HFFc6 (cell line): Measurements from ENCODE around the gene LKAAEAR1. TPM values are rescaled to one million over a fixed set of nuclear protein-coding genes. Genes with fewer than 3 reads are reported as not detected.
"Not testable (repeated sequence)": the region's sequence is repeated elsewhere in the genome, so short reads cannot be mapped to it uniquely, and the experiment has no call there.

Experiments
- DNase-seq: peaks from one replicate; pipeline ENCODE4 v3.0.0-alpha.2; 2018
- H3K27ac Mint-ChIP-seq: 2 replicates; pipeline ENCODE4 v1.8.0; 2020; ENCODE audit warnings: mild to moderate bottlenecking, mixed read lengths
- H3K27me3 Mint-ChIP-seq: 2 replicates; pipeline ENCODE4 v1.8.0; 2021; ENCODE audit warnings: mild to moderate bottlenecking, moderate library complexity, mixed read lengths; ENCODE audit not compliant: insufficient read depth
- H3K36me3 Mint-ChIP-seq: 2 replicates; pipeline ENCODE4 v1.8.0; 2021; ENCODE audit warnings: low read depth, mixed read lengths
- H3K4me1 Mint-ChIP-seq: 2 replicates; pipeline ENCODE4 v1.8.0; 2020; ENCODE audit warnings: low read depth, mixed read lengths
- H3K4me3 Mint-ChIP-seq: 2 replicates; pipeline ENCODE4 v1.8.0; 2020; ENCODE audit warnings: mild to moderate bottlenecking, moderate library complexity, mixed read lengths
- H3K9me3 Mint-ChIP-seq: 2 replicates; pipeline ENCODE4 v1.8.0; 2020; ENCODE audit warnings: mild to moderate bottlenecking, mixed read lengths
- CTCF ChIP-seq: fragments of 200-600 bp; sonication (generic); IDR thresholded peaks from 2 replicates; pipeline ENCODE4 v1.5.0; 2021; ENCODE audit warnings: antibody characterized with exemption, mild to moderate bottlenecking
- total RNA-seq, 6 experiments: library from RNA; stranded (reverse); fragmentation: NEBNext Ultra II Directional; extraction: Animal tissue kit (Norgen Biotek cat#: 25700); gene quantifications; 2 replicates in 1 of 6; 3 replicates in 5 of 6; pipeline ENCODE4 v1.2.3, GENCODE V29; 2021

LKAAEAR1 gene
- total RNA-seq, 6 experiments from 2014 or later = not detected

GRCh38 chr20:64121586-64121985 lies 37.4 kb upstream of the LKAAEAR1 start:
- Mint-ChIP-seq H3K36me3 (no peaks in the 10 kb centered on the region), H3K4me1 (0 out of 2 replicates have a peak, but pooled peaks cover 5% of the 10 kb centered on the region), H3K9me3 (no peaks in the 10 kb centered on the region), H3K4me3 (no peak overlapping the region), H3K27ac (no peak overlapping the region), H3K27me3 (peaks cover 34% of the 10 kb centered on the region)
- no peak for TF ChIP-seq CTCF
- no peak for DNase-seq

GRCh38 chr20:64119681-64120341 lies 35.6 kb upstream of the LKAAEAR1 start:
- Mint-ChIP-seq H3K9me3 (no peaks in the 10 kb centered on the region), H3K4me3 (peak overlapping the region; percentile 47; the same call in 1 of the 2 replicates), H3K27ac (no peak overlapping the region), H3K36me3 (no peaks in the 10 kb centered on the region), H3K4me1 (0 out of 2 replicates have a peak, but pooled peaks cover 5% of the 10 kb centered on the region), H3K27me3 (peaks cover 38% of the 10 kb centered on the region)
- no peak for TF ChIP-seq CTCF
- DNase-seq = no peak

GRCh38 chr20:64119301-64119680 lies 35.1 kb upstream of the LKAAEAR1 start:
- H3K9me3 Mint-ChIP-seq = no peaks in the 10 kb centered on the region
- DNase-seq = no peak
- no peaks in the 10 kb centered on the region for H3K36me3 Mint-ChIP-seq

GRCh38 chr20:64117432-64117777 lies 33.2 kb upstream of the LKAAEAR1 start:
- not testable (repeated sequence) for DNase-seq, H3K4me1 Mint-ChIP-seq, H3K4me3 Mint-ChIP-seq, H3K36me3 Mint-ChIP-seq, H3K9me3 Mint-ChIP-seq, H3K27ac Mint-ChIP-seq
- peaks cover 25% of the 10 kb centered on the region for H3K27me3 Mint-ChIP-seq

More at GRCh38 chr20:64119301-64119680, 35.1 kb upstream of the LKAAEAR1 start:
- no peak for TF ChIP-seq CTCF
- H3K27ac Mint-ChIP-seq = no peak overlapping the region
- H3K4me3 Mint-ChIP-seq = no peak overlapping the region
- H3K4me1 Mint-ChIP-seq = 0 out of 2 replicates have a peak, but pooled peaks cover 5% of the 10 kb centered on the region
- peaks cover 37% of the 10 kb centered on the region for H3K27me3 Mint-ChIP-seq

GRCh38 chr20:64116541-64117431 lies 32.6 kb upstream of the LKAAEAR1 start:
- no peak for DNase-seq
- Mint-ChIP-seq H3K27ac (no peak overlapping the region), H3K36me3 (no peaks in the 10 kb centered on the region), H3K4me1 (0 out of 2 replicates have a peak, but pooled peaks cover 5% of the 10 kb centered on the region), H3K9me3 (no peaks in the 10 kb centered on the region), H3K4me3 (no peak overlapping the region), H3K27me3 (peaks cover 22% of the 10 kb centered on the region)
- no peak for TF ChIP-seq CTCF

GRCh38 chr20:64116016-64116415 lies 31.8 kb upstream of the LKAAEAR1 start:
- Mint-ChIP-seq H3K4me3 (no peak overlapping the region), H3K9me3 (no peaks in the 10 kb centered on the region), H3K27ac (no peak overlapping the region), H3K27me3 (peaks cover 18% of the 10 kb centered on the region), H3K36me3 (no peaks in the 10 kb centered on the region), H3K4me1 (0 out of 2 replicates have a peak, but pooled peaks cover 5% of the 10 kb centered on the region)
- TF ChIP-seq CTCF = no peak
- DNase-seq = no peak
